Endometrial microvascular endothelial cells (primary cell): Measurements from ENCODE around the gene CLDND1. TPM values are rescaled to one million over a fixed set of nuclear protein-coding genes. Genes with fewer than 3 reads are reported as not detected.

Source experiments
- in situ Hi-C: cut with HindIII; loops from 2 replicates; pipeline ENCODE4 v1.10.0; 2017; ENCODE audit warnings: low sequenced_read_pairs, low pct_unique_long_range_greater_than_20kb; ENCODE audit errors: inconsistent ontology term
- total RNA-seq: library from RNA; depleted of rRNA; stranded (reverse); fragments of >200 nt; gene quantifications from one replicate; pipeline ENCODE4 v1.2.3, GENCODE V29; 2015; ENCODE audit errors: inconsistent ontology term

CLDND1 gene
- total RNA-seq, 1 donor from 2014 or later = 118 TPM

DNA sequence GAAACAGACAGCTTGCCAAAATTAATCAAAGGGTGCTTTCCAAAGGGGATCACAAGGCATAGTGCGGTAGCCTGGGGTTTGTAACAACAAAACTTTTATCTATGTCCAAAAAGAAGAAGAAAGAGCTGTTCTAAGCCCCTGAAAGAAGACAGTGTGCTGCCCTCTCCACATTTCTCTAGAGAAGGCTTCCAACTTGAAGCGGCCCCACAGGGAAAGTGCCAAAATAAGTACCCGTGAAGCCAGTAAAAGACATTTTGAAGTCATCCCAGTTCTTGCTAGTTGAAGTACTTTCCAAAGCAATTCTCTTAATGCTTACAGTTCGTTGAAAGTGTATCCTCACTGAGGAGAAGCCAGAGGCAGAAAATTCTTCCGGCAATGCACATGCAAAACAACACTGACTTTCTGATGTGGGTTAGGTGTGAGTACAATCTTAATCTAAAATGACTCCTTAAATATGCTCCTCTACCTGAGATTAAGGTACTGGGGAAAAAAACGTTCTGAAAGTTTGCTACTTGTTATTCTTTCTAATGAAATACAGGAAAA lies 30.4 kb upstream of the CLDND1 start:
- in situ Hi-C loops = no loop called here

DNA sequence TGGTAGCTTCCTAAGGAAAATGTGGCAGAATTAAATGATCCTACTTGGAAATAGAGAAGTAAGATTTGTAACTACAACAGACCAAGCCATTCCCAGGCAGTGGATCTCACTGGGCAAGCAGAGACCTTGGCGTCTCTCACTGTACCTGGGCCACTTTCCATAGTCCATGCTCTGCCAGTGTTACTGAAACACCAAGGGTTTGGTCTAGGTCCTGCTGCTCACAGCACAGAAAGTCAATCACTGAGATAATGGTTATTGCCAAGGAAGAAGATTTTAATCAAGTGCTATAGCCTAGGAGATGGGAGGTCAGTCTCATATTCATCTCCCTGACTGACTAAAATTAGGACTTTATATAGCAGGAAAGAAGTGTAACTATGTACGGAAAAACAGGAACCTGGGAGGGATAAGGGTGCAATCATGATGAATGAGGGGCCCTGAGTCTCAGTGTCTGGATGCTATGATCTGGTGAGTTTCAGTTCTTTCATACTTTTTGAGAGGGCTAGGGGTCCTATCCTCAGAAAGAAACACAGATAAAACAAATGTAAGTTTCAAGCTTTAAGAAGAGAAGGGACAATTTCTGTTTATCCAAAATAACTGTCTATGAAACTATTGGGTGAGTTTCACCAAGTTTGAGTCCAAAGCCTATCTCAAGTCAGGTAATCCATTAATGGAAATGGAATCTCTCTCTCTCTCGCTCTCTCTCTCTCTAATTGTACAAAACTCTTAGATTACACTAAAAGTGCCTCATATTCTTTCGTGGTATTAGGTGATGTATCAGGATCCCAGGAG lies 29.7 kb upstream of the CLDND1 start:
- in situ Hi-C loops = no loop called here

GRCh38 chr3:98551754-98552153 lies 29.1 kb upstream of the CLDND1 start:
- in situ Hi-C loops = no loop called here

GRCh38 chr3:98551236-98551635 lies 28.5 kb upstream of the CLDND1 start:
- in situ Hi-C loops = no loop called here

DNA sequence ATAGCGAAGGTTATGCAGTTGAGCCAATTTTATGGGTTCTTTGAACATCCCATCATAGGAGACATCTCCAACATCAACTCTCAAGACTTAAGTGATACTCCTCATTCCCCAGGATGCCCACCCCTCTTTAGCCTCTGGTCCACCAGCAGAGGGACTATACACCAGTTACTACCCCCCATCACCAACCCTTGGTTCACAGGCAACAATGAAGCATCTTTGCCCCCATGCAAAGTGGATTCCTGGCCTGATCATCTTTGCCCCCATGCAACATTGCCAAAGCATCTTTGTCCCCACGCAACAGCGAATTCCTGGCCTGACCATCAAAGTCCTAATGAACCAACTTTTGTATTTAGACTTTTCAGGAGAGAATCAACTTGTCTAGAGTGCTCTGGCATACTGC lies 28.1 kb upstream of the CLDND1 start:
- in situ Hi-C loops = no loop called here

- in situ Hi-C loops = no loop called here
Observed at GRCh38 chr3:98548544-98548943, 25.8 kb upstream of the CLDND1 start.

DNA sequence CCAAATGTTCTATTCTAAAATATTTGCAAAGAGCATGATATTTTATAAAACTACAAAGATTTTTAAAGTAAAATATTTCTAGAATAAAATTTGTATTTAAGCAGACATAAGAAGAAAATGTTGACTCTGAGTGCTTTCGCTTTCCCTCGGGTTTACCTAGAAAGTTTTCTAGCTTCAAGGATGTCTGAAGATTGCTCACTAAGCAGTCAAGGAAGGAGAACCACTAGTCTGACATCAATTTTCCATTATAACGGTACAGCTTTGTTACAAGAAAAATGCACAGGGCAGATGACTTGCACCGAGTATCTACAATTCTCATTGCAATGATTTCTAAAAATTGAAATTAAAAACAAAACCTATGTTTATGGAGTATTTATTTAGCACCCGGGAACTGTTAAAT lies 23.2 kb upstream of the CLDND1 start:
- in situ Hi-C loops = no loop called here

GRCh38 chr3:98542623-98543022 lies 19.9 kb upstream of the CLDND1 start:
- in situ Hi-C loops = no loop called here

GRCh38 chr3:98541695-98542094 lies 19.0 kb upstream of the CLDND1 start:
- in situ Hi-C loops = no loop called here

GRCh38 chr3:98540346-98540745 lies 17.6 kb upstream of the CLDND1 start:
- in situ Hi-C loops = no loop called here

DNA sequence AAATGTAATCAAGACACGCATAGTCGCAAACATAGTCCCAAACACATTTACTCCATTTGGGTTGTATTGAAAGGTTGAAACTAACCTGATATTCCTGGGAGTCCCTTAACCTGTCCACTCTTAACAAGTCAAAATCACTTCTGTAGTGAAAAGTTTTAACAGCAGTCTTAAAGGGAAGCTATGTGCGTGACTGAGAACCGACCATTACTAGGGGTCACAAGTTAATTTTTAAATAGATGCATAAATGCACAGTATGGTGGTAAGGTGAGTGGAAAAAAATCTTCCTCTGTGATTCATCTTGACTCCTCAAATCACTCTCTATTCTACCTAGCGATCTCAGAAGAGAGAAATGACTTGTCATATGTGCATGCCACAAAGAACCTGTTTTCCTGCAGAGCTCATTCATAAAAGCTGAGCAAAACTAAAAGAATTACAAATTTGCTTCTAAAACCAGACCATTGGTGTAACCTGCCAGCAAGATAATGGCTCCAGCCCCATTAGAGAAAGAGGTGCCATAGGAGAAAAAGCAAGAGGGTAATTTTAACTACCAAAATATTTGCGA lies 13.8 kb upstream of the CLDND1 start:
- in situ Hi-C loops = no loop called here

GRCh38 chr3:98534734-98535133 lies 12.0 kb upstream of the CLDND1 start:
- in situ Hi-C loops = no loop called here

DNA sequence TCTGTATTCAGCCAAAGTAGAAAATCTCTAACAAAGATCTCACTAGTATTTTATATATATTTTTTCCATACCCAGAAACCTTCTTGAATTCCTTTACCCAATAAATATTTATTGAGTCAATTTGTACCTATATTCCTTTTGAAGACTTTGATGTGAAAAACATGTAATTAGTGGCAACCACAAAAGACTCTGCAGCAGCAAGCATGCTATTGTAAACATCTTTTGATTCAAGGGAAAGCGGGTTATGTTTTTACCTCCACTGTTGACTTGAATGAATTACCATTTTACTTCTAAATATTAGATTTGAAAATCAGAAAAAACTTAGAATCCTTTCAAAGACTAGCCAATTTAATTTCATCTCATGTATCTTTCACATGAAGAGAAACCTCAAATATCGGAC lies 11.5 kb upstream of the CLDND1 start:
- in situ Hi-C loops = no loop called here

- in situ Hi-C loops = no loop called here
Observed at GRCh38 chr3:98532709-98533571, 10.2 kb upstream of the CLDND1 start.

DNA sequence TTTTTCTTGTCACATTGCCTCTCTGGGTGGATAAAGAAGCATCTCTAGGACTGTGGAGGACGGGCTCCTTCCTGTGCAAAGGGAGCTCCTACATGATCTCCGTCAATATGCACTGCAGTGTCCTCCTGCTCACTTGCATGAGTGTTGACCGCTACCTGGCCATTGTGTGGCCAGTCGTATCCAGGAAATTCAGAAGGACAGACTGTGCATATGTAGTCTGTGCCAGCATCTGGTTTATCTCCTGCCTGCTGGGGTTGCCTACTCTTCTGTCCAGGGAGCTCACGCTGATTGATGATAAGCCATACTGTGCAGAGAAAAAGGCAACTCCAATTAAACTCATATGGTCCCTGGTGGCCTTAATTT lies 9.6 kb upstream of the CLDND1 start:
- in situ Hi-C loops = no loop called here

- in situ Hi-C loops = no loop called here
Observed at GRCh38 chr3:98531622-98532274, 9.0 kb upstream of the CLDND1 start, which contains the start of gene GPR15. Gene GPR15 (plus strand): TSS chr3:98531978. CDS start chr3:98532034, 56 bp downstream.

DNA sequence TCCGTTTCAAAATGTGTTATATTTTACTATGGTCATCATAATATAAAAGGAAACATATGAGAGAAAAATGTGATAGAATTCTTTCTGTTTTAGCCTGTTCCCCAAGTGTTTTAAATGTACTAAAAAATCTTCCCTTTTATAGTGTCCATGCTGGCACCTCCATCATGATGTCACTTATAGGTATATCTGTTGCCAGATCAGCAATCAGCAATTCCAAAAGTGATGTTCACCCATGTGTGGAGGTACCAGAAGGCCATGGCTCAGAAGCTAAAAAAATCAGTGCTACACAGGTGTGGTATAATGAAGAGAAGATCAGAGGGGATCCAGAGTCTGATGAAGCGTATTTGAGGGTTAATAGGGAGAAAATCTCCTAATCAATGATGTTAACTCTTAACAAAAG lies 8.0 kb upstream of the CLDND1 start:
- in situ Hi-C loops = no loop called here

- in situ Hi-C loops = no loop called here
Observed at GRCh38 chr3:98529856-98530459, 7.3 kb upstream of the CLDND1 start.
